Measurements from ENCODE around the gene SYNDIG1.

Gene SYNDIG1

GRCh38 chr20:24446811-24447210, 22.6 kb upstream of the SYNDIG1 start:
- DNase-seq (ENCODE audit: low read depth in 2 of 2) = no peak

GRCh38 chr20:24448170-24448569, 21.3 kb upstream of the SYNDIG1 start:
- no peak for DNase-seq (ENCODE audit: low read depth in 2 of 2)

GRCh38 chr20:24449026-24449720, 20.3 kb upstream of the SYNDIG1 start:
- DNase-seq (ENCODE audit: low read depth in 2 of 2) = no peak

- no peak for DNase-seq (ENCODE audit: low read depth in 2 of 2)
Observed at GRCh38 chr20:24450177-24450576, 19.3 kb upstream of the SYNDIG1 start.

- DNase-seq (ENCODE audit: low read depth in 2 of 2) = no peak
Observed at GRCh38 chr20:24450624-24451376, 18.6 kb upstream of the SYNDIG1 start.

GRCh38 chr20:24451428-24451827, 18.0 kb upstream of the SYNDIG1 start:
- DNase-seq (ENCODE audit: low read depth in 2 of 2) = no peak

GRCh38 chr20:24452016-24452415, 17.4 kb upstream of the SYNDIG1 start:
- DNase-seq (ENCODE audit: low read depth in 2 of 2) = no peak

GRCh38 chr20:24452498-24453127, 16.8 kb upstream of the SYNDIG1 start:
- DNase-seq (ENCODE audit: low read depth in 2 of 2) = no peak

- no peak for DNase-seq (ENCODE audit: low read depth in 2 of 2)
Observed at GRCh38 chr20:24453869-24454268, 15.6 kb upstream of the SYNDIG1 start.

GRCh38 chr20:24455081-24455480, 14.3 kb upstream of the SYNDIG1 start:
- DNase-seq (ENCODE audit: low read depth in 2 of 2) = no peak

- DNase-seq (ENCODE audit: low read depth in 2 of 2) = no peak
Observed at GRCh38 chr20:24456398-24456781, 13.0 kb upstream of the SYNDIG1 start.

GRCh38 chr20:24458436-24458835, 11.0 kb upstream of the SYNDIG1 start:
- no peak for DNase-seq (ENCODE audit: low read depth in 2 of 2)

GRCh38 chr20:24459733-24460132, 9.7 kb upstream of the SYNDIG1 start:
- no peak for DNase-seq (ENCODE audit: low read depth in 2 of 2)

GRCh38 chr20:24460712-24461111, 8.7 kb upstream of the SYNDIG1 start:
- no peak for DNase-seq (ENCODE audit: low read depth in 2 of 2)

GRCh38 chr20:24461848-24462247, 7.6 kb upstream of the SYNDIG1 start:
- no peak for DNase-seq (ENCODE audit: low read depth in 2 of 2)

- DNase-seq (ENCODE audit: low read depth in 2 of 2) = no peak
Observed at GRCh38 chr20:24462460-24463010, 6.9 kb upstream of the SYNDIG1 start.

- no peak for DNase-seq (ENCODE audit: low read depth in 2 of 2)
Observed at GRCh38 chr20:24465159-24465558, 4.3 kb upstream of the SYNDIG1 start.

GRCh38 chr20:24465730-24466129, 3.7 kb upstream of the SYNDIG1 start:
- DNase-seq (ENCODE audit: low read depth in 2 of 2) = no peak

- DNase-seq (ENCODE audit: low read depth in 2 of 2) = no peak
Observed at GRCh38 chr20:24468401-24469115, 871 bp upstream of the SYNDIG1 start.

- DNase-seq (ENCODE audit: low read depth in 2 of 2) = no peak
Observed at GRCh38 chr20:24469894-24470745, 691 bp downstream of the SYNDIG1 start.

Measured in stimulated activated CD4-positive, alpha-beta T cell treated with anti-CD3 and anti-CD28 coated beads, Interleukin-12 subunit alpha, Interleukin-12 subunit beta, amount 100 ng/mL, for 24 hours (primary cell).